Natural killer cell (primary cell): Measurements from ENCODE around the gene LMBR1. TPM values are rescaled to one million over a fixed set of nuclear protein-coding genes. Genes with fewer than 3 reads are reported as not detected.
"Not testable (repeated sequence)": the region's sequence is repeated elsewhere in the genome, so short reads cannot be mapped to it uniquely, and the experiment has no call there.

Source experiments
- ATAC-seq, 3 donors: fragments of 150-1000 bp in 2 of 3; fragments of 200-7000 bp in 1 of 3; cut with Tn5 transposase; 1 replicate in 1 of 3; 2 replicates in 2 of 3; pipeline ENCODE4 v1.10.0; 2021; ENCODE audit warnings: mild to moderate bottlenecking in 2 of 3, moderate library complexity in 2 of 3
- DNase-seq, 2 donors: peaks; one replicate each; pipeline versions ENCODE4 v3.0.0 to v3.0.0-alpha.2; 2013 to 2021; ENCODE audit warnings: mixed read lengths in 1 of 2
- H3K27ac ChIP-seq: one replicate; pipeline ENCODE4 v1.5.1; 2013; ENCODE audit warnings: mild to moderate bottlenecking, low read length
- H3K27me3 ChIP-seq: one replicate; pipeline ENCODE4 v1.6.1; 2013; ENCODE audit warnings: low read length; ENCODE audit not compliant: control insufficient read depth, insufficient read depth
- H3K36me3 ChIP-seq: one replicate; pipeline ENCODE4 v1.6.1; 2013; ENCODE audit warnings: low read length; ENCODE audit not compliant: control insufficient read depth, insufficient read depth
- H3K4me1 ChIP-seq: one replicate; pipeline ENCODE4 v1.6.1; 2013; ENCODE audit warnings: low read length; ENCODE audit not compliant: control insufficient read depth, insufficient read depth
- H3K4me3 ChIP-seq: one replicate; pipeline ENCODE4 v1.5.1; 2013; ENCODE audit warnings: low read length
- H3K9me3 ChIP-seq: one replicate; pipeline ENCODE4 v1.6.1; 2013; ENCODE audit warnings: low read length; ENCODE audit not compliant: control insufficient read depth, insufficient read depth
- H3K27ac Mint-ChIP-seq, 2 donors: one replicate each; pipeline ENCODE4 v1.8.0; 2022; ENCODE audit warnings: mild to moderate bottlenecking in 2 of 2, mixed read lengths in 2 of 2, moderate library complexity in 1 of 2
- H3K27me3 Mint-ChIP-seq, 2 donors: one replicate each; pipeline ENCODE4 v1.8.0; 2022; ENCODE audit warnings: low read depth in 2 of 2, mixed read lengths in 2 of 2
- H3K36me3 Mint-ChIP-seq: one replicate; pipeline ENCODE4 v1.8.0; 2022; ENCODE audit warnings: mixed read lengths
- H3K4me1 Mint-ChIP-seq, 2 donors: one replicate each; pipeline ENCODE4 v1.8.0; 2022; ENCODE audit warnings: mixed read lengths in 2 of 2
- H3K4me3 Mint-ChIP-seq: one replicate; pipeline ENCODE4 v1.8.0; 2022; ENCODE audit warnings: mild to moderate bottlenecking, moderate library complexity, mixed read lengths
- H3K9me3 Mint-ChIP-seq, 2 donors: one replicate each; pipeline ENCODE4 v1.8.0; 2022; ENCODE audit warnings: mixed read lengths in 2 of 2
- CTCF ChIP-seq: fragments of 200-600 bp; IDR thresholded peaks from one replicate; pipeline ENCODE4 v1.8.0; 2022; ENCODE audit warnings: antibody characterized with exemption
- WGBS: methylation state at CpG from one replicate; pipeline ENCODE4 v1.1.7; 2013; ENCODE audit warnings: missing lambda C conversion rate; ENCODE audit not compliant: insufficient coverage; 5-methylcytosine and 5-hydroxymethylcytosine counted together
- intact Hi-C: fragments of 100-400 bp; cut with micrococcal nuclease; formaldehyde crosslinking; loops from one replicate; pipeline ENCODE4 v1.14.2; 2022
- total RNA-seq, 4 donors: library from RNA; stranded (reverse); fragments of 120-200 nt in 1 of 4; gene quantifications; one replicate each; pipeline versions ENCODE4 v1.2.3 to v1.2.4, GENCODE V29; 2013 to 2022

LMBR1 gene
- total RNA-seq, 3 donors from 2014 or later (not counting 1 experiment from before 2014, with no cell fraction given), result 60.4 to 71.7 (median 66.1) TPM

- intact Hi-C loops, result no loop called here
- ATAC-seq (peak in 2 of 3 donors; percentile 2 to 23), DNase-seq (no peak)
- Mint-ChIP-seq H3K4me1 (peaks cover 15 to 17% of the 10 kb centered on the region in 2 donors), H3K36me3 (peaks cover 7% of the 10 kb centered on the region), H3K27me3 (peaks cover 33 to 73% of the 10 kb centered on the region in 2 donors), H3K9me3 (peaks cover 3% of the 10 kb centered on the region in 2 donors), H3K4me3 (peak overlapping the region; percentile 86), H3K27ac (no peak overlapping the region)
- Histone ChIP-seq H3K9me3 (peaks cover 5% of the 10 kb centered on the region), H3K36me3 (no peaks in the 10 kb centered on the region), H3K27ac (no peak overlapping the region), H3K4me1 (peaks cover 18% of the 10 kb centered on the region), H3K27me3 (peaks cover 5% of the 10 kb centered on the region), H3K4me3 (peak overlapping the region; percentile 32)
- TF ChIP-seq CTCF, result no peak
- WGBS, result 60% methylated on average over 52 of the region's 52 CpGs
Observed at GRCh38 chr7:156639426-156640256, 253.3 kb downstream of the LMBR1 start.

GRCh38 chr7:156638443-156639077, 254.4 kb downstream of the LMBR1 start:
- H3K27ac Mint-ChIP-seq, result no peak overlapping the region
- peaks cover 3% of the 10 kb centered on the region in 2 donors for H3K9me3 Mint-ChIP-seq
- no peak overlapping the region for H3K4me3 Mint-ChIP-seq
- no peaks in the 10 kb centered on the region for H3K36me3 ChIP-seq
- peaks cover 18% of the 10 kb centered on the region for H3K4me1 ChIP-seq
- peaks cover 33 to 66% of the 10 kb centered on the region in 2 donors for H3K27me3 Mint-ChIP-seq
- peaks cover 5% of the 10 kb centered on the region for H3K9me3 ChIP-seq
- H3K27me3 ChIP-seq, result peaks cover 5% of the 10 kb centered on the region
- H3K4me1 Mint-ChIP-seq, result peaks cover 15 to 17% of the 10 kb centered on the region in 2 donors
- no peak overlapping the region for H3K27ac ChIP-seq
- WGBS, result 97% methylated on average over 7 of the region's 8 CpGs
- no peak overlapping the region for H3K4me3 ChIP-seq
- no peak for DNase-seq
- intact Hi-C loops, result no loop called here
- H3K36me3 Mint-ChIP-seq, result peaks cover 7% of the 10 kb centered on the region
- TF ChIP-seq CTCF, result no peak
- ATAC-seq, result no peak

- WGBS, result 95% methylated on average over 7 of the region's 7 CpGs
- Mint-ChIP-seq H3K4me1 (peaks cover 15 to 17% of the 10 kb centered on the region in 2 donors), H3K27me3 (peaks cover 35 to 62% of the 10 kb centered on the region in 2 donors)
- H3K27me3 ChIP-seq, H3K27ac Mint-ChIP-seq, H3K4me3 ChIP-seq, H3K9me3 Mint-ChIP-seq, DNase-seq, intact Hi-C loops, H3K36me3 ChIP-seq, H3K9me3 ChIP-seq, H3K4me3 Mint-ChIP-seq, H3K36me3 Mint-ChIP-seq, ATAC-seq, H3K27ac ChIP-seq: not testable (repeated sequence)
- H3K4me1 ChIP-seq, result peaks cover 18% of the 10 kb centered on the region
Observed at GRCh38 chr7:156637093-156637492, 255.9 kb downstream of the LMBR1 start.
